CD8-positive, alpha-beta memory T cell (primary cell): ENCODE measurements around the gene RFTN1. TPM values are rescaled to one million over a fixed set of nuclear protein-coding genes. Genes with fewer than 3 reads are reported as not detected.

Experiments
- CTCF ChIA-PET: fragments of 350-600 bp; sonication (Branson Sonifier 250); formaldehyde crosslinking; loops from one replicate; lab custom pipeline; 2021; ENCODE audit warnings: antibody characterized with exemption; lab: Charles Lee
- POLR2A ChIA-PET: fragments of 350-600 bp; sonication (Branson Sonifier 250); formaldehyde crosslinking; loops from one replicate; lab custom pipeline; 2021; ENCODE audit warnings: antibody characterized with exemption; lab: Charles Lee
- DNase-seq, 5 donors: peaks; one replicate each; pipeline versions ENCODE4 v3.0.0 to v3.0.0-alpha.2; 2020 to 2022; ENCODE audit warnings: mixed read lengths in 1 of 5
- H3K27ac ChIP-seq: one replicate; pipeline ENCODE4 v1.7.0; 2013; ENCODE audit warnings: low read depth, mild to moderate bottlenecking, low read length, moderate library complexity
- H3K27me3 ChIP-seq: 2 replicates; pipeline ENCODE4 v1.7.0; 2013; ENCODE audit warnings: low read length, mild to moderate bottlenecking; ENCODE audit not compliant: insufficient read depth, poor library complexity, severe bottlenecking
- H3K36me3 ChIP-seq: 2 replicates; pipeline ENCODE4 v1.7.0; 2013; ENCODE audit warnings: mild to moderate bottlenecking, low read length, moderate library complexity; ENCODE audit not compliant: insufficient read depth
- H3K4me1 ChIP-seq: 2 replicates; pipeline ENCODE4 v1.7.0; 2013; ENCODE audit warnings: mild to moderate bottlenecking, low read length, moderate library complexity; ENCODE audit not compliant: insufficient read depth
- H3K4me3 ChIP-seq: 2 replicates; pipeline ENCODE4 v1.7.0; 2013; ENCODE audit warnings: mild to moderate bottlenecking, low read length
- H3K9me3 ChIP-seq: 2 replicates; pipeline ENCODE4 v1.7.0; 2013; ENCODE audit warnings: mild to moderate bottlenecking, low read length
- H3K27ac Mint-ChIP-seq, 8 donors: one replicate each; pipeline ENCODE4 v1.8.0; 2020 to 2021; ENCODE audit warnings: mixed read lengths in 8 of 8, mild to moderate bottlenecking in 6 of 8, inconsistent platforms in 3 of 8, moderate library complexity in 3 of 8
- H3K27me3 Mint-ChIP-seq, 2 donors: one replicate each; pipeline ENCODE4 v1.8.0; 2020 to 2021; ENCODE audit warnings: mixed read lengths in 2 of 2, mild to moderate bottlenecking in 1 of 2, moderate library complexity in 1 of 2
- H3K36me3 Mint-ChIP-seq, 3 donors: one replicate each; pipeline ENCODE4 v1.8.0; 2020 to 2021; ENCODE audit warnings: mixed read lengths in 3 of 3, inconsistent platforms in 1 of 3, mild to moderate bottlenecking in 1 of 3
- H3K4me1 Mint-ChIP-seq, 3 donors: one replicate each; pipeline ENCODE4 v1.8.0; 2020 to 2021; ENCODE audit warnings: mixed read lengths in 3 of 3, inconsistent platforms in 1 of 3, mild to moderate bottlenecking in 1 of 3
- H3K4me3 Mint-ChIP-seq, 7 donors: one replicate each; pipeline ENCODE4 v1.8.0; 2020 to 2021; ENCODE audit warnings: mixed read lengths in 7 of 7, mild to moderate bottlenecking in 6 of 7, moderate library complexity in 4 of 7, inconsistent platforms in 2 of 7
- H3K9me3 Mint-ChIP-seq, 5 donors: one replicate each; pipeline ENCODE4 v1.8.0; 2020 to 2022; ENCODE audit warnings: mixed read lengths in 5 of 5, mild to moderate bottlenecking in 3 of 5, moderate library complexity in 2 of 5, inconsistent platforms in 1 of 5
- polyA plus RNA-seq: library from polyadenylated mRNA; unstranded; fragments of 300-500 nt; fragmentation: Illumina TruSeq; gene quantifications from one replicate; pipeline ENCODE4 v1.2.3, GENCODE V29; 2021
- total RNA-seq, 2 experiments: library from RNA; stranded (reverse); gene quantifications; one replicate each; pipeline ENCODE4 v1.2.3, GENCODE V29; 2021

Gene RFTN1
- total and polyA plus RNA-seq, 3 experiments from 2014 or later = 87.4 to 126 (median 125) TPM

GRCh38 chr3:16448639-16449070 is 64.8 kb downstream of the RFTN1 start:
- POLR2A ChIA-PET = no interaction called here
- H3K9me3 Mint-ChIP-seq = no peaks in the 10 kb centered on the region
- peaks cover 27 to 69% (median 29%) of the 10 kb centered on the region in 3 donors for H3K4me1 Mint-ChIP-seq
- no peak for DNase-seq
- H3K4me1 ChIP-seq = no peaks in the 10 kb centered on the region
- H3K27ac Mint-ChIP-seq = peak overlapping the region in 4 of 8 donors; percentile 1 to 72 (median 42)
- peaks cover 9 to 50% (median 20%) of the 10 kb centered on the region in 3 donors for H3K36me3 Mint-ChIP-seq
- no peaks in the 10 kb centered on the region for H3K9me3 ChIP-seq
- CTCF ChIA-PET = no interaction called here
- no peaks in the 10 kb centered on the region for H3K27me3 Mint-ChIP-seq
- H3K27me3 ChIP-seq = no peaks in the 10 kb centered on the region
- no peak overlapping the region for H3K4me3 ChIP-seq
- no peaks in the 10 kb centered on the region for H3K36me3 ChIP-seq
- H3K4me3 Mint-ChIP-seq = no peak overlapping the region
- H3K27ac ChIP-seq = no peak overlapping the region

- H3K36me3 ChIP-seq = no peaks in the 10 kb centered on the region
- peaks cover 30 to 76% (median 35%) of the 10 kb centered on the region in 3 donors for H3K4me1 Mint-ChIP-seq
These were observed 66.4 kb downstream of the RFTN1 start for GRCh38 chr3:16447135-16447534.

GRCh38 chr3:16444344-16444743 is 69.2 kb downstream of the RFTN1 start:
- Mint-ChIP-seq H3K27me3 (no peaks in the 10 kb centered on the region), H3K9me3 (no peaks in the 10 kb centered on the region), H3K27ac (no peak overlapping the region), H3K4me1 (peaks cover 28 to 76% (median 49%) of the 10 kb centered on the region in 3 donors), H3K36me3 (peaks cover 7 to 24% (median 11%) of the 10 kb centered on the region in 3 donors), H3K4me3 (no peak overlapping the region)
- Histone ChIP-seq H3K9me3 (no peaks in the 10 kb centered on the region), H3K27me3 (no peaks in the 10 kb centered on the region), H3K36me3 (no peaks in the 10 kb centered on the region), H3K27ac (no peak overlapping the region), H3K4me3 (no peak overlapping the region), H3K4me1 (no peaks in the 10 kb centered on the region)
- ChIA-PET POLR2A (no interaction called here), CTCF (no interaction called here)
- no peak for DNase-seq

More at GRCh38 chr3:16447135-16447534, 66.4 kb downstream of the RFTN1 start:
- Histone ChIP-seq H3K4me3 (no peak overlapping the region), H3K4me1 (no peaks in the 10 kb centered on the region), H3K27ac (no peak overlapping the region), H3K27me3 (no peaks in the 10 kb centered on the region), H3K9me3 (no peaks in the 10 kb centered on the region)
- POLR2A ChIA-PET = no interaction called here
- Mint-ChIP-seq H3K9me3 (no peaks in the 10 kb centered on the region), H3K4me3 (no peak overlapping the region), H3K36me3 (peaks cover 11 to 42% (median 17%) of the 10 kb centered on the region in 3 donors), H3K27me3 (no peaks in the 10 kb centered on the region), H3K27ac (peak overlapping the region in 2 of 8 donors; percentile 50 to 56)
- CTCF ChIA-PET = no interaction called here
- DNase-seq = no peak

DNA sequence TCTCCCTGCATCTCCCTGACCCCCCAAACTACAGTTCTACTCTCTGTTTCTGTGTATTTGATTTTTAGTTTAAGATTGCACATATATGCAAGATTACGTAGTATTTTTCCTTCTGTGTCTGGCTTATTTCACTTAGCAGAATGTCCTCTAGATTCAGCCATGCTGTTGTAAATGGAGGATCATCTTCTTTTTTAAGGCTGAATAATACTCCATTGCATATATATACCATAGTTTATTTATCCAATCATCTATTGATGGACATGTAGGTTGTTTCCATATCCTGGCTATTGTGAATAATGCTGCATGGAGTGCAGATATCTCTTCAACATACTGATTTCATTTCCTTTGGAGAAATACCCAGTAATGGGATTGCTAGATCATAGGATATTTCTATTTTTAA is 70.8 kb downstream of the RFTN1 start:
- Histone ChIP-seq H3K27me3 (no peaks in the 10 kb centered on the region), H3K9me3 (no peaks in the 10 kb centered on the region), H3K36me3 (no peaks in the 10 kb centered on the region), H3K4me1 (no peaks in the 10 kb centered on the region), H3K4me3 (no peak overlapping the region), H3K27ac (no peak overlapping the region)
- Mint-ChIP-seq H3K27ac (peak overlapping the region in 2 of 8 donors; percentile 45 to 61), H3K4me1 (peaks cover 27 to 72% (median 50%) of the 10 kb centered on the region in 3 donors), H3K9me3 (no peaks in the 10 kb centered on the region), H3K27me3 (no peaks in the 10 kb centered on the region), H3K36me3 (peaks cover 5 to 20% (median 8%) of the 10 kb centered on the region in 3 donors), H3K4me3 (no peak overlapping the region)
- DNase-seq = no peak
- ChIA-PET CTCF (no interaction called here), POLR2A (no interaction called here)

GRCh38 chr3:16441371-16441875 is 72.1 kb downstream of the RFTN1 start:
- no peaks in the 10 kb centered on the region for H3K36me3 ChIP-seq
- no peak for DNase-seq
- H3K4me1 ChIP-seq = no peaks in the 10 kb centered on the region
- no peaks in the 10 kb centered on the region for H3K9me3 Mint-ChIP-seq
- peak overlapping the region in 1 of 8 donors; percentile 44 for H3K27ac Mint-ChIP-seq
- no peaks in the 10 kb centered on the region for H3K27me3 Mint-ChIP-seq
- no peak overlapping the region for H3K4me3 Mint-ChIP-seq
- POLR2A ChIA-PET = interaction anchor here (0.6 kb wide), 1 partner anchor 174 kb away, joined by 7 read pairs; no protein-coding TSS in a partner anchor
- no peaks in the 10 kb centered on the region for H3K9me3 ChIP-seq
- CTCF ChIA-PET = no interaction called here
- H3K36me3 Mint-ChIP-seq = peaks cover 5 to 16% (median 6%) of the 10 kb centered on the region in 3 donors
- no peaks in the 10 kb centered on the region for H3K27me3 ChIP-seq
- H3K4me1 Mint-ChIP-seq = peaks cover 24 to 61% (median 50%) of the 10 kb centered on the region in 3 donors
- H3K4me3 ChIP-seq = no peak overlapping the region
- H3K27ac ChIP-seq = no peak overlapping the region

GRCh38 chr3:16439848-16440708 is 73.4 kb downstream of the RFTN1 start:
- H3K27me3 ChIP-seq = no peaks in the 10 kb centered on the region
- ChIA-PET CTCF (no interaction called here), POLR2A (no interaction called here)
- peak overlapping the region in 2 of 8 donors; percentile 11 to 44 for H3K27ac Mint-ChIP-seq
- H3K36me3 ChIP-seq = no peaks in the 10 kb centered on the region
- H3K36me3 Mint-ChIP-seq = peaks cover 5 to 11% (median 6%) of the 10 kb centered on the region in 3 donors
- H3K9me3 ChIP-seq = no peaks in the 10 kb centered on the region
- H3K4me1 Mint-ChIP-seq = peaks cover 23 to 54% (median 45%) of the 10 kb centered on the region in 3 donors
- H3K4me1 ChIP-seq = no peaks in the 10 kb centered on the region
- no peak overlapping the region for H3K4me3 Mint-ChIP-seq
- H3K4me3 ChIP-seq = no peak overlapping the region
- no peaks in the 10 kb centered on the region for H3K9me3 Mint-ChIP-seq
- H3K27me3 Mint-ChIP-seq = no peaks in the 10 kb centered on the region
- DNase-seq = no peak
- no peak overlapping the region for H3K27ac ChIP-seq

DNA sequence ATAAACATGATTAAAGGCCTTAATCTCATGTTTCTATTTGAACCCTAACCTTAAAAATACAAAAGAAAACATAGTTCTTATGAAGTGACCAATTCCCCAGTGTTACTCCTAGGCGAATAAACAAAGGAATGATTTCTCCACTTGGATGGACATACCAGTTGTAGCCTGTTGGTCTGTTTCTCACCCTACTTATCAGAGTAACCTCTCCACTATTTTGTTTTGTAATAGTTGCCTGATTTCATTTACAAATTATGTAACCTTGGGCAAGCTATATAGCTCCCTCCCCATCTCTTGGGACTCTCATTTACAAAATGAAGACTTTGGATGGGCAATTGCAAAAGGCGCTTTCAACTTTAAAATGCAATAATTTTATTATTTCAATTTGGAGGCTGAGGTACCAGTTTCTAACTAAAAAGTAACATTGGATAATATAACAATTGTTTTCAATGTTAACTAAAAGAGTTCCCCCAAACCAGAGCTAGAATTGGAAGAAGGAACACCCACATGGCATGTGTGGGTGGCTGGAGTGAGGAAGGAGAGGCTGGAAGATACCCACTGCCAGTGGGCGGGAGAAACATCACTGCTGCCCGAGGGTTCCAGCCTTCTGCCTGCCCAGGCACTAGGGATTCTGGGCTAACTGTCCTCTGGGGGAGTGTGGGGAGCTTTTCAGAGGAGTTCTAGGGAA is 74.2 kb downstream of the RFTN1 start:
- Histone ChIP-seq H3K4me3 (no peak overlapping the region), H3K36me3 (no peaks in the 10 kb centered on the region), H3K4me1 (no peaks in the 10 kb centered on the region), H3K9me3 (no peaks in the 10 kb centered on the region), H3K27ac (no peak overlapping the region), H3K27me3 (no peaks in the 10 kb centered on the region)
- Mint-ChIP-seq H3K36me3 (peaks cover 5 to 9% (median 6%) of the 10 kb centered on the region in 3 donors), H3K27me3 (no peaks in the 10 kb centered on the region), H3K4me3 (no peak overlapping the region), H3K27ac (peak overlapping the region in 1 of 8 donors; percentile 11), H3K9me3 (no peaks in the 10 kb centered on the region), H3K4me1 (peaks cover 23 to 49% (median 41%) of the 10 kb centered on the region in 3 donors)
- DNase-seq = no peak
- ChIA-PET CTCF (interaction anchor here (1.3 kb wide), 1 partner anchor 12 kb away, joined by 3 read pairs; no protein-coding TSS in a partner anchor), POLR2A (no interaction called here)
